K562 (cell line): ENCODE data around the gene ATP1A3. TPM values are rescaled to one million over a fixed set of nuclear protein-coding genes. Genes with fewer than 3 reads are reported as not detected.

Source experiments
- ATAC-seq: fragments of 200-7000 bp; cut with Tn5 transposase; 3 replicates; pipeline ENCODE4 v1.9.1; 2020; ENCODE audit warnings: moderate library complexity
- BruUV-seq: library from RNA; stranded (reverse); fragments of 400-500 nt; replicated peaks from 2 replicates; lab custom pipeline; 2021; lab: Mats Ljungman, UMichigan
- CTCF ChIA-PET: fragments of 300-600 bp; formaldehyde crosslinking; extraction: SDS; loops from one replicate; lab custom pipeline; 2021; ENCODE audit warnings: low intra/inter-chr PET ratio; lab: Yijun Ruan, JAX
- POLR2A ChIA-PET: fragments of 300-600, 350-650 bp; sonication (Branson Sonifier 250); formaldehyde crosslinking; extraction: SDS; loops from one replicate; lab custom pipeline; 2021; ENCODE audit warnings: antibody characterized with exemption, inconsistent platforms; lab: Yijun Ruan, JAX
- DNase-seq, 4 experiments: peaks; one replicate each; pipeline versions ENCODE4 v3.0.0 to v3.0.0-alpha.2; 2011 to 2018; ENCODE audit warnings: low spot score in 3 of 4, mixed read lengths in 3 of 4; ENCODE audit errors: extremely low read depth in 1 of 4
- FAIRE-seq: peaks from 2 replicates; lab custom pipeline; 2011; peaks lifted over from hg19 to GRCh38; lab: Jason Lieb, UNC
- H2AFZ ChIP-seq: 2 replicates; pipeline ENCODE4 v1.6.0; 2011; ENCODE audit warnings: low read depth, low read length, control low read depth, inconsistent platforms
- H3K27ac ChIP-seq: fragments of 200-600 bp; 3 replicates; pipeline ENCODE4 v1.8.0; 2011; ENCODE audit warnings: low read depth, mild to moderate bottlenecking, control low read depth, inconsistent platforms, low read length, moderate library complexity, mixed read lengths; ENCODE audit errors: extremely low read depth
- H3K27me3 ChIP-seq, 2 experiments: fragments of 300-600 bp in 1 of 2; 2 replicates in 1 of 2; 3 replicates in 1 of 2; pipeline versions ENCODE4 v1.6.0 to v1.8.0; 2011; ENCODE audit warnings: inconsistent platforms in 2 of 2, low read length in 2 of 2, mild to moderate bottlenecking in 1 of 2, mixed read lengths in 1 of 2, moderate library complexity in 1 of 2; ENCODE audit not compliant: control insufficient read depth in 2 of 2, insufficient read depth in 2 of 2
- H3K36me3 ChIP-seq: fragments of 300-600 bp; 3 replicates; pipeline ENCODE4 v1.8.0; 2011; ENCODE audit warnings: mild to moderate bottlenecking, low read length, inconsistent platforms; ENCODE audit not compliant: control insufficient read depth, insufficient read depth
- H3K4me1 ChIP-seq, 2 experiments: fragments of 200-600 bp in 1 of 2; replicated peaks in 1 of 2; 2 replicates in 1 of 2; 3 replicates in 1 of 2; pipeline versions ENCODE4 v1.5.1 to v1.8.0; 2011; ENCODE audit warnings: inconsistent platforms in 2 of 2, low read length in 2 of 2, mild to moderate bottlenecking in 1 of 2, mixed read lengths in 1 of 2, moderate library complexity in 1 of 2; ENCODE audit not compliant: control insufficient read depth in 2 of 2, insufficient read depth in 2 of 2
- H3K4me2 ChIP-seq: 2 replicates; pipeline ENCODE4 v1.6.1; 2011; ENCODE audit warnings: low read length, control low read depth, inconsistent platforms, mixed read lengths; ENCODE audit not compliant: insufficient read depth
- H3K4me3 ChIP-seq: fragments of 200-600 bp; sonication (generic), shearing (Covaris generic); 2 replicates; pipeline ENCODE4 v1.5.1; 2016; ENCODE audit warnings: control low read depth, inconsistent platforms
- H3K79me2 ChIP-seq: fragments of 200-600 bp; 3 replicates; pipeline ENCODE4 v1.8.0; 2011; ENCODE audit warnings: low read length, inconsistent platforms; ENCODE audit not compliant: control insufficient read depth, insufficient read depth
- H3K9ac ChIP-seq, 2 experiments: 2 replicates each; pipeline versions ENCODE4 v1.6.0 to v1.6.1; 2011; ENCODE audit warnings: low read depth in 2 of 2, low read length in 2 of 2, control low read depth in 1 of 2, inconsistent platforms in 1 of 2, mild to moderate bottlenecking in 1 of 2, mixed read lengths in 1 of 2; ENCODE audit not compliant: insufficient read depth in 1 of 2
- H3K9me1 ChIP-seq: one replicate; pipeline ENCODE4 v1.6.0; 2011; ENCODE audit warnings: inconsistent platforms, mild to moderate bottlenecking, low read length, moderate library complexity; ENCODE audit not compliant: control insufficient read depth, insufficient read depth
- H3K9me3 ChIP-seq: replicated peaks from 2 replicates; pipeline ENCODE4 v1.5.1; 2011; ENCODE audit warnings: low read depth, low read length, inconsistent platforms; ENCODE audit not compliant: control insufficient read depth, insufficient read depth
- H4K20me1 ChIP-seq: replicated peaks from 2 replicates; pipeline ENCODE4 v1.6.1; 2011; ENCODE audit warnings: low read length, inconsistent platforms, mixed read lengths; ENCODE audit not compliant: control insufficient read depth, insufficient read depth
- EWSR1 ChIP-seq: fragments of 450-650 bp; IDR thresholded peaks from 2 replicates; pipeline ENCODE4 v1.6.1; 2018; ENCODE audit warnings: borderline replicate concordance, mild to moderate bottlenecking, low read depth, moderate library complexity; ENCODE audit not compliant: partially characterized antibody
- MEF2D ChIP-seq: conservative IDR thresholded peaks from 2 replicates; pipeline ENCODE4 v1.6.1; 2016; ENCODE audit warnings: low read depth, missing genetic modification characterization, missing compliant biosample characterization
- NRF1 ChIP-seq, 2 experiments: fragments of 450-650 bp; IDR thresholded peaks in 1 of 2; conservative IDR thresholded peaks in 1 of 2; 2 replicates each; pipeline ENCODE4 v1.6.1; 2014; ENCODE audit warnings: mild to moderate bottlenecking in 2 of 2
- POLR2A ChIP-seq: fragments of 450-650 bp; conservative IDR thresholded peaks from 2 replicates; pipeline ENCODE4 v1.6.1; 2016
- ZNF121 ChIP-seq: sonication (generic); formaldehyde crosslinking; conservative IDR thresholded peaks from 2 replicates; pipeline ENCODE4 v1.8.0; 2022; ENCODE audit warnings: missing genetic modification reagents
- WGBS: fragments of 100-300 bp; shearing (Covaris generic); methylation state at CpG from one replicate; pipeline ENCODE4 v1.1.6; 2016; ENCODE audit warnings: low coverage, mixed read lengths; ENCODE audit not compliant: insufficient coverage; ENCODE audit errors: missing lambda C conversion rate; 5-methylcytosine and 5-hydroxymethylcytosine counted together
- in situ Hi-C: fragments of 300-500 bp; cut with MboI; formaldehyde crosslinking; loops from 4 replicates; pipeline ENCODE4 v1.15.0; 2018; ENCODE audit warnings: inconsistent platforms, mixed read lengths
- intact Hi-C: fragments of 100-400 bp; cut with micrococcal nuclease; formaldehyde crosslinking; loops from 2 replicates; pipeline ENCODE4 v1.14.2; 2022
- polyA plus RNA-seq, 8 experiments: library from polyadenylated mRNA; depleted of rRNA in 4 of 8; stranded (reverse) in 5 of 8; unstranded in 3 of 8; fragments of >200 nt; fragmentation: Nextera tagmentation in 2 of 8; fragmentation: Illumina TruSeq in 1 of 8; extraction: Ambion mirVana in 2 of 8; extraction: Trizol in 1 of 8; gene quantifications; 2 replicates each; pipeline versions ENCODE4 v1.2.1 to v1.2.3, GENCODE V29; 2011 to 2014; ENCODE audit warnings: inconsistent platforms in 1 of 8, missing spikeins in 1 of 8
- total RNA-seq, 7 experiments: library from RNA; depleted of rRNA in 6 of 7; stranded (reverse); fragments of >200 nt in 6 of 7; fragmentation: Illumina TruSeq in 2 of 7; extraction: Trizol in 2 of 7; gene quantifications; 2 replicates each; pipeline versions ENCODE4 v1.2.1 to v1.2.3, GENCODE V29; 2011 to 2021; ENCODE audit warnings: low replicate concordance in 1 of 7

Gene ATP1A3
- total and polyA plus RNA-seq, 9 of the 15 experiments (the other 6 are each of a cell fraction or from before 2014, with no cell fraction given), result 0.03 to 1.0 (median 0.17) TPM; not detected in 3

DNA sequence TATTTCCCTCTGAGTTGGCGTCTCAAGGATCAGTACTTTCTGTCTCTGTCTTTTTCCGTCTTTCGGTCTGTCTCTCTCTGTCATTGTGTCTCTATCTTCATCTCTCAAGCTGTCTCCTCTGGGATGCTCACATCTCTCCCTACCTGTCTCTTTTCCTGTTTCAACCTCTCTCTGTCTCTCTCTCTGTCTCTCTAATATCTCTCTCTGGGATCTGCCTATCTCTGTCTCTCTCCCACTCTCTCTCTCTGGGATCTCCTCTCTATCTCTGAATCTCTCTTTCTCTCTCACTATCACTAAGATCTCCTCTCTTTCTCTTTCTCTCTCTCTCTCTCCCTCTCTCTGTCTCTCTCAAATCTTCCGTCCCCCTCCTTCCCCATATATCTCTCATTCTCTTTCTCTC, 4.0 kb downstream of the ATP1A3 start (continued):
- no peak for TF ChIP-seq EWSR1

DNA sequence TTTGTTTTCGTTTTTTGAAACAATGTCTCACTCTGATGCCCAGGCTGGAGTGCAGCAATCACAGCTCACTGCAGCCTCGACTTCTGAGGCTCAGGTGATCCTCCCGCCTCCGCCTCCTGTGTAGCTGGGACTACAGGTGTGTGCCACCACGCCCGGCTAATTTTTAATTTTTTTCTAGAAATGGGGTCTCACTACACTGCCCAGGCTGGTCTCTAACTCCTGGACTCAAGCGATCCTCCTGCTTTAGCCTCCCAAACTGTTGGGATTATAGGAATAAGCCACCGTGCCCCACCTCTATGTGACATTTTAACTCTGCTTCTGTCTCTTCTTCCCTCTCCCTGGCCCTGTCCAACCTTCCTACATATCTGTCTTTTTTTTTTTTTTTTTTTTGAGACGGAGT, 5.1 kb downstream of the ATP1A3 start:
- peaks cover 0 to 20% of the 10 kb centered on the region in 2 experiments; a peak in 2 of 5 replicates for H3K4me1 ChIP-seq
- in situ Hi-C loops, result no loop called here
- DNase-seq, result no peak
- no peak overlapping the region for H3K27ac ChIP-seq
- TF ChIP-seq POLR2A, result no peak
- peak; percentile 63 for TF ChIP-seq ZNF121
- TF ChIP-seq, all 486 proteins: peak for 1
- ATAC-seq (no peak), FAIRE-seq (no peak)
- CTCF ChIA-PET, result interaction anchor here (0.5 kb wide), 1 partner anchor 165 kb away, joined by 3 read pairs; no protein-coding TSS in a partner anchor
- intact Hi-C loops, result no loop called here
- Histone ChIP-seq H3K4me2 (no peak overlapping the region), H3K27me3 (peaks cover 27 to 63% of the 10 kb centered on the region in 2 experiments), H3K9me1 (no peaks in the 10 kb centered on the region), H3K9me3 (no peaks in the 10 kb centered on the region), H3K36me3 (no peaks in the 10 kb centered on the region), H3K9ac (no peak overlapping the region), H2AFZ (no peak overlapping the region), H3K79me2 (no peaks in the 10 kb centered on the region), H4K20me1 (no peaks in the 10 kb centered on the region; the same call in none of the 2 replicates), H3K4me3 (no peak overlapping the region)
- no TSS peak for BruUV-seq
- POLR2A ChIA-PET, result no interaction called here
- 19% methylated on average over 8 of the region's 9 CpGs for WGBS

DNA sequence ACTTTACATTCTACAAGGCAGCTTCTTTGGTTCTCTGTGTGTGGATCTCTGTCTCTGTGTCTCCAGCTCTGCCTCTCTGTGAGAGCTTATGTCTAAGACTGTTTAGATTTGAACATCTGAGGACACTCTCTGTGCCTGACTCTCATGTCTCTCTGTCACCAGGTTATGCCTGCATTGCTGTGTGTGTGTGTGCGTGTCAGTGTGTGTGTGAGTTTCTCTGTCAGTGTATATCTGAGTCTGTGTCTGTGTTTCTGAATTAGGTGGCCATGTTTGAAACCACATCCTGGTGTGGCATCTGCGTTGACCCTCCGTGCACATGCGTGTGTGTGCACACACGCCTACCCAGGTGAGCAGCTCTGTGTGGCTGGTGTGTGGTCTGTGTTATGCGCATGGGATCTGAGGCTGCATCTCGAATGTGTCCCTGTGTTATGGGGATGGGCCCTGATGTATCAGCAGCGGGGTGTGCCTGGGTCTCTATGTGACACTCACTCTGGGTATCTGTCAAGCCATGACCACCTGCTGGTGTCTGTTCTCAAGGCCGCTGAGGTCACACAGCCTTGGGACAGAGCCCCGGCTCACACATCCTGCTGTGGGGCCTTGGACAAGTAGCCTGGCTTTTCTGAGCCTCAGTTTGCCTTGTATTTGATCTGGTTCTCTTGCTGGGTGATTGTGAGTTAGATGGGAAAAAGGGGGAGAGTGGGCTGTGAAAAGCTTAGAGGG, 6.7 kb downstream of the ATP1A3 start:
- FAIRE-seq, result peak; percentile 19

More for the DNA sequence above, 6.7 kb downstream of the ATP1A3 start:
- H3K9me1 ChIP-seq, result no peaks in the 10 kb centered on the region
- ChIA-PET POLR2A (no interaction called here), CTCF (no interaction called here)
- ATAC-seq (no peak), DNase-seq (no peak)
- no peak overlapping the region for H2AFZ ChIP-seq
- H4K20me1 ChIP-seq, result no peaks in the 10 kb centered on the region; the same call in none of the 2 replicates
- peaks cover 31 to 58% of the 10 kb centered on the region in 2 experiments for H3K27me3 ChIP-seq
- no peak overlapping the region; a peak in 1 of 4 replicates for H3K9ac ChIP-seq
- no TSS peak for BruUV-seq
- H3K4me2 ChIP-seq, result no peak overlapping the region
- in situ Hi-C loops (no loop called here), intact Hi-C loops (no loop called here)
- H3K79me2 ChIP-seq, result no peaks in the 10 kb centered on the region
- no peak overlapping the region for H3K4me3 ChIP-seq
- H3K27ac ChIP-seq, result no peak overlapping the region
- 5% methylated on average over 10 of the region's 10 CpGs for WGBS
- no peaks in the 10 kb centered on the region for H3K36me3 ChIP-seq
- TF ChIP-seq MEF2D (tag), result no peak
- 0 out of 4 replicates have a peak, but pooled peaks of 1 of the 2 experiments have one; percentile 27 for TF ChIP-seq NRF1 (conservative IDR thresholded peaks at IDR 0.05 in 1 of 2, IDR thresholded peaks at IDR 0.05 in 1 of 2)
- peaks cover 0 to 9% of the 10 kb centered on the region in 2 experiments; a peak in 2 of 5 replicates for H3K4me1 ChIP-seq
- no peaks in the 10 kb centered on the region for H3K9me3 ChIP-seq
